Right lobe of liver (tissue), 6 donors: ENCODE results near the gene GALNTL6. TPM values are rescaled to one million over a fixed set of nuclear protein-coding genes. Genes with fewer than 3 reads are reported as not detected.

Experiments used
- ATAC-seq, 4 donors: fragments of 200-7000 bp; cut with Tn5 transposase; one replicate each; pipeline ENCODE4 v1.9.1; 2020; ENCODE audit warnings: mild to moderate bottlenecking in 4 of 4, moderate library complexity in 4 of 4
- DNase-seq, 3 donors: peaks; one replicate each; pipeline ENCODE4 v3.0.0-alpha.2; 2020
- H3K27ac ChIP-seq, 3 donors: fragments of 200-600 bp; one replicate each; pipeline ENCODE4 v1.8.0; 2022
- H3K27me3 ChIP-seq, 2 donors: fragments of 200-600 bp; one replicate each; pipeline ENCODE4 v1.8.0; 2022
- H3K36me3 ChIP-seq, 4 donors: fragments of 200-600 bp; sonication (generic) in 1 of 4; one replicate each; pipeline versions ENCODE4 v1.5.1 to v1.8.0; 2017 to 2022; ENCODE audit warnings: control low read depth in 1 of 4
- H3K4me1 ChIP-seq, 4 donors: fragments of 200-600 bp; sonication (generic) in 1 of 4; one replicate each; pipeline versions ENCODE4 v1.5.1 to v1.8.0; 2017 to 2022; ENCODE audit warnings: control low read depth in 1 of 4
- H3K4me3 ChIP-seq, 3 donors: fragments of 200-600 bp; one replicate each; pipeline ENCODE4 v1.8.0; 2022
- H3K9me3 ChIP-seq, 4 donors: fragments of 200-600 bp; sonication (generic) in 1 of 4; one replicate each; pipeline versions ENCODE4 v1.5.1 to v1.8.0; 2017 to 2022; ENCODE audit warnings: control low read depth in 1 of 4
- POLR2A ChIP-seq: fragments of 450-650 bp; IDR thresholded peaks from one replicate; pipeline ENCODE4 v1.6.1; 2017; ENCODE audit warnings: antibody characterized with exemption, mild to moderate bottlenecking
- WGBS: methylation state at CpG from one replicate; pipeline ENCODE4 v1.1.6; 2018; ENCODE audit warnings: low coverage, low lambda C conversion rate; ENCODE audit not compliant: insufficient coverage; ENCODE audit errors: missing lambda C conversion rate; 5-methylcytosine and 5-hydroxymethylcytosine counted together
- intact Hi-C, 2 donors: fragments of 100-400 bp; cut with DNase I; formaldehyde crosslinking; loops; one replicate each; pipeline versions ENCODE4 v1.11.2 to v1.14.1; 2022
- total RNA-seq, 6 experiments: library from RNA; depleted of rRNA in 2 of 6; stranded (reverse); fragments of >200 nt in 2 of 6; fragmentation: NEBNext Ultra II Directional in 3 of 6; extraction: Animal tissue kit (Norgen Biotek cat#: 25700) in 3 of 6; gene quantifications; one replicate each; pipeline versions ENCODE4 v1.1.0 to v1.2.4, GENCODE V29; 2016 to 2023
- TF ChIP-seq, protein P1 (sequence below), 4 donors: fragments of 200-600 bp in 3 of 4; fragments of 450-650 bp in 1 of 4; IDR thresholded peaks; one replicate each; pipeline versions ENCODE4 v1.5.1 to v1.8.0; 2016 to 2022; ENCODE audit warnings: antibody characterized with exemption in 4 of 4, mild to moderate bottlenecking in 2 of 4
- donor health status: DM: no; HTN: yes; CAD: no.
- donor health status: DM: no; HTN: no; CAD: no.
- donor health status: DM: no; HTN: no; CAD: no.
- donor health status: DM: no; HTN: yes; CAD: no.
- donor health status: DM: no; HTN: yes; CAD: no.

Gene GALNTL6
- total RNA-seq, 6 experiments from 2014 or later, result 0.15 to 1.1 (median 0.30) TPM; not detected in 3

DNA sequence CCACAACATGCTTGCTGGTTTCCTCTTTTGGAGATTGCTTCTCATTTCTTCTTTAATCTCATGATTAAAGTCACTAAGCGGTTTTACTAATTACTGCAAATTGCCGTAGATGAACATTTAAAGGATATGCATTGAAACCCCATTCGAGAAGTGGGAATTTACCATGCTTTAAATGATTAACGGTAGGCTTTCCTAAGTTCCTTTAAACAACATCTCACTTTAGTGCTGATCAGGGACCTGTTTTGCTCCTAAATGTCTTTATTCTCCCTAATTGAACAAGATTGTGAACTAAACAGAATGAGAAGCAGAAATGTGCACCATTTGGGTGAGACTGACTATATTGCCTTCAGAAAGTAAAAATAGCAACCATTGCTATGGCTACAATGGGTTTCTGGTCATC, 430.3 kb downstream of the GALNTL6 start:
- DNase-seq (no peak), ATAC-seq (no peak)
- Histone ChIP-seq H3K4me3 (no peak overlapping the region), H3K27me3 (no peaks in the 10 kb centered on the region), H3K36me3 (no peaks in the 10 kb centered on the region), H3K27ac (no peak overlapping the region), H3K4me1 (no peaks in the 10 kb centered on the region), H3K9me3 (no peaks in the 10 kb centered on the region)
- TF ChIP-seq, protein P1, sequence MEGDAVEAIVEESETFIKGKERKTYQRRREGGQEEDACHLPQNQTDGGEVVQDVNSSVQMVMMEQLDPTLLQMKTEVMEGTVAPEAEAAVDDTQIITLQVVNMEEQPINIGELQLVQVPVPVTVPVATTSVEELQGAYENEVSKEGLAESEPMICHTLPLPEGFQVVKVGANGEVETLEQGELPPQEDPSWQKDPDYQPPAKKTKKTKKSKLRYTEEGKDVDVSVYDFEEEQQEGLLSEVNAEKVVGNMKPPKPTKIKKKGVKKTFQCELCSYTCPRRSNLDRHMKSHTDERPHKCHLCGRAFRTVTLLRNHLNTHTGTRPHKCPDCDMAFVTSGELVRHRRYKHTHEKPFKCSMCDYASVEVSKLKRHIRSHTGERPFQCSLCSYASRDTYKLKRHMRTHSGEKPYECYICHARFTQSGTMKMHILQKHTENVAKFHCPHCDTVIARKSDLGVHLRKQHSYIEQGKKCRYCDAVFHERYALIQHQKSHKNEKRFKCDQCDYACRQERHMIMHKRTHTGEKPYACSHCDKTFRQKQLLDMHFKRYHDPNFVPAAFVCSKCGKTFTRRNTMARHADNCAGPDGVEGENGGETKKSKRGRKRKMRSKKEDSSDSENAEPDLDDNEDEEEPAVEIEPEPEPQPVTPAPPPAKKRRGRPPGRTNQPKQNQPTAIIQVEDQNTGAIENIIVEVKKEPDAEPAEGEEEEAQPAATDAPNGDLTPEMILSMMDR (IDR thresholded peaks at IDR 0.05), result no peak
- TF ChIP-seq POLR2A, result no peak
- WGBS, result 68% methylated on average over 4 of the region's 4 CpGs
- intact Hi-C loops, result no loop called here

DNA sequence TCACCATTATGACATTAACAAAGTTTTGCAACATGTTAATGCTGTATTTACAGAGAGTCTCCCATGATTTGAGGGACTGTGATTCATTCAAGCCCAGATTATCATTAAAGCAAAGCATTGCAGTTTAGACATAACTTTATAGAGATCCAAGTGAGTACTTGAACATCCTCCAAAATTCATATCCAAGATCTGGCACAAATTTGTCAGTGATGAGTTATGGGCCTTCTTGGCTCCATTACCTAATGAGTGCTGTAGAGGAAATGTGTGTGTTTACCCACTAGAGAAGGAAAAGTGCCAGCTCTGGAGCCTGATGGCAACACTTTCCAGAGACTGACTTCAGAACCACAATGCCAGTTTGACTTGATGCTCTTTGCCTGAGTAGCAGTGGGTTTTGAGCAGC, 432.3 kb downstream of the GALNTL6 start:
- DNase-seq (no peak), ATAC-seq (no peak)
- Histone ChIP-seq H3K27me3 (no peaks in the 10 kb centered on the region), H3K9me3 (no peaks in the 10 kb centered on the region), H3K36me3 (no peaks in the 10 kb centered on the region), H3K4me1 (no peaks in the 10 kb centered on the region), H3K27ac (no peak overlapping the region), H3K4me3 (no peak overlapping the region)
- intact Hi-C loops, result no loop called here
- no peak for TF ChIP-seq POLR2A
- TF ChIP-seq, protein P1 (IDR thresholded peaks at IDR 0.05), result no peak

DNA sequence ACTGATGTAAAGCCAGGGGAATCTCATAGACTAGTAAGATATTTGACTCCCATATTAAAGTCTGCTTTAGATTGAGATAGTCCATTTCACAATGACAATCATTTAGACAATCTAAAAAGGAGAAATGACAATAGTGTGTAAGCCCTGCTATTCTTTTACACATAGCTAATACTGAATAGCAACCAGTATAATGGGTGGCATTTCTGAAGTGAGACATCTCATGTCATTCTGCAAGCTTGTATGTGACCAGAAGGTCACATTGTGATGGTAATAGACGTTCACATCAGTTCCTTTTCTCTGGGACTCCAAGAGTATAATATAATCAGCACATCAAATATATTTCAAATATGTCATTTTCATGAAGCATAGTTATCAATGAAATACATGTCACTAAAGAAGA, 440.2 kb downstream of the GALNTL6 start:
- WGBS, result 6% methylated on average over 1 of the region's 1 CpG
- intact Hi-C loops, result no loop called here
- Histone ChIP-seq H3K27me3 (no peaks in the 10 kb centered on the region), H3K4me1 (no peaks in the 10 kb centered on the region), H3K9me3 (no peaks in the 10 kb centered on the region), H3K27ac (no peak overlapping the region), H3K4me3 (no peak overlapping the region), H3K36me3 (no peaks in the 10 kb centered on the region)
- TF ChIP-seq, protein P1 (IDR thresholded peaks at IDR 0.05), result no peak
- no peak for ATAC-seq
- no peak for DNase-seq

DNA sequence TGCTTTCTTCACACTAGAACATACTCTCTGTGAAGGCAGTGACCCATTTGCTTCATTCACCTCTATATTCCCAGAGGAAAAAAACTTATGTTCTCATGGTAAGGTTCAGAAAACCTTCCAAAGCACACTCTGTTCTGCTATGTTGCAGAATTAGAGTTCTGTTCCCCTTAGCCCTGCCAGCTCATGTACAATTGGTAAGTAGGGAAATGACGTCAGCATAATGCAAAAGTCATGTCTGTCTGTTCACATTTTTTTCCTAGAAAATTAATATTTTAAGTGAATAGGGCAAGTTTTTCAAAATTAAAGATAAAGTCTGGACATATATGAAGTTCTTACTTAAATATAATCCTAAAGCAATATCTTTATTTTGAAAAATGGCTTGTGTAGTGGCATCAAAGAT, 443.6 kb downstream of the GALNTL6 start:
- no peaks in the 10 kb centered on the region for H3K27me3 ChIP-seq
- no peaks in the 10 kb centered on the region for H3K36me3 ChIP-seq
- no peak overlapping the region for H3K4me3 ChIP-seq
- H3K4me1 ChIP-seq, result no peaks in the 10 kb centered on the region
- WGBS, result 35% methylated on average over 1 of the region's 1 CpG
- DNase-seq (no peak), ATAC-seq (no peak)
- no peaks in the 10 kb centered on the region for H3K9me3 ChIP-seq
- TF ChIP-seq POLR2A, result no peak
- TF ChIP-seq, protein P1 (IDR thresholded peaks at IDR 0.05), result no peak
- intact Hi-C loops, result no loop called here
- H3K27ac ChIP-seq, result no peak overlapping the region

DNA sequence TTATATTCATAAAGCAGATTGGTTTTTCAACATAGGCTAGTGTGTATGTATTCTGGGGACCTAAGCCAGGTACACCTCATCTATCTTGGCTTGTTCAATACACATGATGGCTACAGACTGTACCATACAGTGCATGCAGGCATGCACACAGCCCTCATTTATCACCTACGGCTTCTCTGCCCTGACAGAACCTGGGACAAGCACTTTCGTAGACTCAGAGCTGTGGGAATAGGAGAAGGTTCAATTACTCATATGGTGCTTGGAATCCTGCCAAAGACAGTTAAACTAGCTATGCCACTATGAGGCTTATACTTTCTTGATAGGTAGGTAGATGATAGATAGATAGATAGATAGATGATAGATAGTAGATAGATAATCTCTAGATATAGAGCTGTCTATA, 457.2 kb downstream of the GALNTL6 start:
- no peak for DNase-seq
- no peak for ATAC-seq
- Histone ChIP-seq H3K9me3 (no peaks in the 10 kb centered on the region), H3K4me3 (no peak overlapping the region), H3K4me1 (no peaks in the 10 kb centered on the region), H3K27ac (no peak overlapping the region), H3K36me3 (no peaks in the 10 kb centered on the region), H3K27me3 (no peaks in the 10 kb centered on the region)
- 51% methylated on average over 2 of the region's 2 CpGs for WGBS
- intact Hi-C loops, result no loop called here
- TF ChIP-seq, protein P1 (IDR thresholded peaks at IDR 0.05), result no peak
- no peak for TF ChIP-seq POLR2A
